Measurements from ENCODE around the gene KCNQ5.

KCNQ5 gene

DNA sequence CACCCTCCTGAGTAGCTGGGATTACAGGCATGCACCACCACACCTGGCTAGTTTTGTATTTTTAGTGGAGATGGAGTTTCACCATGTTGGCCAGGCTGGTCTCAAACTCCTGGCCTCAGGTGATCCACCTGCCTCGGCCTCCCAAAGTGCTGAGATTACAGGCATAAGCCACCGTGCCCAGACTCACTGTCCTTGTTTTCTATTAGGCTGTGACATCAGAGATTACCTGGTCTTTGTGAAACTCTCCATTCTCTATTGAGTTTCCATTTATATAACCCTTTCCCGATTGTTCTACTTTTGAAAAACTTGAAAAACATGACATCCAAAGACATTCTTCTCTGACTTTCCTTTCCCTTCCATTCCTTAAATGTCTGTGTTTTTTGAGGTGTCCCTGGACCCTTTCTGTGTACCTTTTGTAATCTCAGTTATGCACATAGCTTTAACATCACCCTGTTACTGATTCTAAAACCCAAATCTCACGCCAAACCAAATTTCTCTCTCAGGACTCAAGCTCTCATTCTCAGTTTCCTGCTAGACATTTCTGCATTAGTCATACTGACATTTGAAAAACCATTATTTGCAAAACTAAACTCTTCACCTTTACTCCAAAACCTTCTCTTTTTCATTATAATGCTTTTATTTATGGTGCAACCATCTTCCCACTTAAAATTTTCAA lies 466.4 kb downstream of the KCNQ5 start:
- no peaks in the 10 kb centered on the region for H3K4me1 ChIP-seq (ENCODE audit: low read depth, poor library complexity, severe bottlenecking)
- no peak overlapping the region for H2AFZ ChIP-seq (ENCODE audit: low read depth)
- no peak overlapping the region for H3K27ac ChIP-seq
- TF ChIP-seq, protein P1, sequence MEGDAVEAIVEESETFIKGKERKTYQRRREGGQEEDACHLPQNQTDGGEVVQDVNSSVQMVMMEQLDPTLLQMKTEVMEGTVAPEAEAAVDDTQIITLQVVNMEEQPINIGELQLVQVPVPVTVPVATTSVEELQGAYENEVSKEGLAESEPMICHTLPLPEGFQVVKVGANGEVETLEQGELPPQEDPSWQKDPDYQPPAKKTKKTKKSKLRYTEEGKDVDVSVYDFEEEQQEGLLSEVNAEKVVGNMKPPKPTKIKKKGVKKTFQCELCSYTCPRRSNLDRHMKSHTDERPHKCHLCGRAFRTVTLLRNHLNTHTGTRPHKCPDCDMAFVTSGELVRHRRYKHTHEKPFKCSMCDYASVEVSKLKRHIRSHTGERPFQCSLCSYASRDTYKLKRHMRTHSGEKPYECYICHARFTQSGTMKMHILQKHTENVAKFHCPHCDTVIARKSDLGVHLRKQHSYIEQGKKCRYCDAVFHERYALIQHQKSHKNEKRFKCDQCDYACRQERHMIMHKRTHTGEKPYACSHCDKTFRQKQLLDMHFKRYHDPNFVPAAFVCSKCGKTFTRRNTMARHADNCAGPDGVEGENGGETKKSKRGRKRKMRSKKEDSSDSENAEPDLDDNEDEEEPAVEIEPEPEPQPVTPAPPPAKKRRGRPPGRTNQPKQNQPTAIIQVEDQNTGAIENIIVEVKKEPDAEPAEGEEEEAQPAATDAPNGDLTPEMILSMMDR (conservative IDR thresholded peaks at IDR 0.05; ENCODE audit: low read depth, low read length): no peak
- no peaks in the 10 kb centered on the region for H3K79me2 ChIP-seq (ENCODE audit: insufficient read depth, low read depth)
- H3K9ac ChIP-seq: no peak overlapping the region
- no peaks in the 10 kb centered on the region for H3K36me3 ChIP-seq (ENCODE audit: insufficient read depth)
- H3K4me2 ChIP-seq: no peak overlapping the region
- H3K4me3 ChIP-seq (IDR thresholded peaks at IDR 0.05; ENCODE audit: insufficient read depth, low read depth, low read length): no peak overlapping the region
- H3K27me3 ChIP-seq (ENCODE audit: insufficient read depth, low read depth): no peaks in the 10 kb centered on the region
- H4K20me1 ChIP-seq (ENCODE audit: insufficient read depth): no peaks in the 10 kb centered on the region

DNA sequence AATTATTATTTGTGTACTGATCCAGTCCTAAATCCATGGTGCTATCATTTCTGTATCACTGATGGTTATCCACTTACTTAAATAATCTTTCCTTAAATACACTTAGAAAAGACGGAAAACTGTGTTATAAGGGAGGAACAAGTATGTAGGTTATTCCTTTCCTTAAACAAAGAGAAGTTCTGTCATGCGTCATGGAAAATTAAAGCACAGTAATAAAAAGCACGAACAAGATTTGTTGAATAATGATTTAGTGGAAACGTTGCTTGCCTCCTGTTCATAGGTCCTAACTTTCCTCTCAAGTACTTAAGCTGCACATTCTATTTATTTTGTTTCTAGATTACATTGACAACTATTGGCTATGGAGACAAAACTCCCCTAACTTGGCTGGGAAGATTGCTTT lies 483.1 kb downstream of the KCNQ5 start:
- Histone ChIP-seq H4K20me1 (ENCODE audit: insufficient read depth) (no peaks in the 10 kb centered on the region), H3K4me1 (ENCODE audit: low read depth, poor library complexity, severe bottlenecking) (no peaks in the 10 kb centered on the region), H3K79me2 (ENCODE audit: insufficient read depth, low read depth) (no peaks in the 10 kb centered on the region), H3K4me3 (IDR thresholded peaks at IDR 0.05; ENCODE audit: insufficient read depth, low read depth, low read length) (no peak overlapping the region), H3K9ac (no peak overlapping the region), H3K27me3 (ENCODE audit: insufficient read depth, low read depth) (no peaks in the 10 kb centered on the region), H3K36me3 (ENCODE audit: insufficient read depth) (no peaks in the 10 kb centered on the region), H3K4me2 (no peak overlapping the region), H3K27ac (no peak overlapping the region), H2AFZ (ENCODE audit: low read depth) (no peak overlapping the region)
- TF ChIP-seq, protein P1 (conservative IDR thresholded peaks at IDR 0.05; ENCODE audit: low read depth, low read length): no peak

DNA sequence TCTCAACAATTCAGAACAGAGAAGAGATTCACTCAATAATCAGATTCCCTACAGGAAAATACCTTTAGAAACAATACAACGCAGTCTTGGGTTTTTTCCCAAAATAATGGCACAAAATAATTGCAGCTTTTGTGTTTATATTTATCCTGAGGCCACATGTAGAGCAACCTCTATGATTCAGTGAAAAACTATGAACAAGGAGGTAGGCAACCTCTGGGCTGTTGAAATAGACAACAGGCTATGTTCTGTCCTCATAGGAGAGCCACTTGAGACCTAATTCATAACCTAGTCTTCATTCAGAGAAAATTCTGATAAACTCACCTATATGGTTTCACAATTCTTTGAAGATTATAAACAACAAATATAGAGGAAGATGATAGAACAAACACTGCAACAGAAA lies 485.2 kb downstream of the KCNQ5 start:
- H4K20me1 ChIP-seq (ENCODE audit: insufficient read depth): no peaks in the 10 kb centered on the region
- no peak overlapping the region for H2AFZ ChIP-seq (ENCODE audit: low read depth)
- no peak overlapping the region for H3K9ac ChIP-seq
- H3K4me1 ChIP-seq (ENCODE audit: low read depth, poor library complexity, severe bottlenecking): no peaks in the 10 kb centered on the region
- TF ChIP-seq, protein P1 (conservative IDR thresholded peaks at IDR 0.05; ENCODE audit: low read depth, low read length): no peak
- no peak overlapping the region for H3K4me3 ChIP-seq (IDR thresholded peaks at IDR 0.05; ENCODE audit: insufficient read depth, low read depth, low read length)
- no peak overlapping the region for H3K4me2 ChIP-seq
- no peaks in the 10 kb centered on the region for H3K27me3 ChIP-seq (ENCODE audit: insufficient read depth, low read depth)
- H3K27ac ChIP-seq: no peak overlapping the region
- no peaks in the 10 kb centered on the region for H3K36me3 ChIP-seq (ENCODE audit: insufficient read depth)
- no peaks in the 10 kb centered on the region for H3K79me2 ChIP-seq (ENCODE audit: insufficient read depth, low read depth)

DNA sequence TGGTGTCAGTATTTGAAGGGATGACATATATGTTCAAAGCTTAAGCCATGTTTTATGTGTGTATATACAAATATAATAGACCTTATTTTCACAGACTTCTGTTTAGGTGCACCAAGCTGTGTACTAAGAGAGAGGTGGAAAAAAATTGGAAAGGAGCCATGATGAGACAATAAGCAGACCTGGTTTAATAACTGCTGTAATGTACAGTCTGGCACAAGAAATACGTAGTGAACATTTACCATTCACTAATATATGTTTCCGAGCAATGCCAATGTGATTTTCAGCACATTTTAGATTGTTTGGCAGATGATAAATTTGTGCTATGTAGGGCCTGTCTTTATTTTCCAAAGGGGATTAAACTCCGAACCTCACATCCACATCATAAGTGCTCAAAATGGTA lies 487.1 kb downstream of the KCNQ5 start:
- Histone ChIP-seq H3K9ac (no peak overlapping the region), H3K79me2 (ENCODE audit: insufficient read depth, low read depth) (no peaks in the 10 kb centered on the region), H3K4me1 (ENCODE audit: low read depth, poor library complexity, severe bottlenecking) (no peaks in the 10 kb centered on the region), H2AFZ (ENCODE audit: low read depth) (no peak overlapping the region), H4K20me1 (ENCODE audit: insufficient read depth) (no peaks in the 10 kb centered on the region), H3K27ac (no peak overlapping the region), H3K4me3 (IDR thresholded peaks at IDR 0.05; ENCODE audit: insufficient read depth, low read depth, low read length) (no peak overlapping the region), H3K27me3 (ENCODE audit: insufficient read depth, low read depth) (no peaks in the 10 kb centered on the region), H3K36me3 (ENCODE audit: insufficient read depth) (no peaks in the 10 kb centered on the region), H3K4me2 (no peak overlapping the region)
- TF ChIP-seq, protein P1 (conservative IDR thresholded peaks at IDR 0.05; ENCODE audit: low read depth, low read length): no peak
